ENCODE measurements around the gene DENND1C. TPM values are rescaled to one million over a fixed set of nuclear protein-coding genes. Genes with fewer than 3 reads are reported as not detected.

The DENND1C gene
- total and polyA plus RNA-seq, 9 of the 15 experiments (the other 6 are each of a cell fraction or from before 2014, with no cell fraction given): 0.03 to 1.2 (median 0.32) TPM; not detected in 1

- TF ChIP-seq ZNF586 (CRISPR knock-in tag; conservative IDR thresholded peaks at IDR 0.05) (no peak), PTRF (tag; IDR thresholded peaks at IDR 0.05) (no peak), ZFP91 (CRISPR knock-in tag; IDR thresholded peaks at IDR 0.05) (no peak), ZKSCAN3 (CRISPR knock-in tag; IDR thresholded peaks at IDR 0.05) (no peak), ZNF639 (CRISPR knock-in tag; conservative IDR thresholded peaks at IDR 0.05 in 1 of 2, IDR thresholded peaks at IDR 0.05 in 1 of 2) (peak in 1 of 2 experiments; percentile 90; a peak in 2 of 4 replicates), ZFPM2 (CRISPR knock-in tag; IDR thresholded peaks at IDR 0.05) (0 out of 2 replicates have a peak, but pooled peaks have one; percentile 76), SIN3A (IDR thresholded peaks at IDR 0.05; ENCODE audit: borderline replicate concordance in 2 of 2, control insufficient read depth in 1 of 2, low read depth in 2 of 2, low read length in 2 of 2) (peak in 1 of 2 experiments; percentile 41; a peak in 1 of 4 replicates), MEIS2 (IDR thresholded peaks at IDR 0.05; ENCODE audit: partially characterized antibody) (peak; percentile 87), NFIC (IDR thresholded peaks at IDR 0.05) (0 out of 2 replicates have a peak, but pooled peaks have one; percentile 25), PHB (CRISPR knock-in tag; IDR thresholded peaks at IDR 0.05) (no peak), KLF13 (tag; IDR thresholded peaks at IDR 0.05; ENCODE audit: borderline replicate concordance, low read depth) (peak; percentile 85; the same call in 1 of the 2 replicates), ZNF512 (tag; IDR thresholded peaks at IDR 0.05) (no peak), ZC3H4 (CRISPR knock-in tag; IDR thresholded peaks at IDR 0.05; ENCODE audit: borderline replicate concordance) (no peak), CHAMP1 (IDR thresholded peaks at IDR 0.05) (no peak), NR4A1 (CRISPR knock-in tag; IDR thresholded peaks at IDR 0.05) (peak; percentile 63; the same call in 1 of the 2 replicates), NR4A1 (tag; IDR thresholded peaks at IDR 0.05) (no peak), HDAC8 (tag; IDR thresholded peaks at IDR 0.05) (peak; percentile 96), FUS (optimal IDR thresholded peaks at IDR 0.05; ENCODE audit: low read depth, low read length) (no peak), DMBX1 (CRISPR knock-in tag; IDR thresholded peaks at IDR 0.05; ENCODE audit: borderline replicate concordance) (peak; percentile 97), CCAR2 (IDR thresholded peaks at IDR 0.05; ENCODE audit: low read depth, low read length) (no peak), MCM3 (IDR thresholded peaks at IDR 0.05) (no peak)
These were observed 56.5 kb downstream of the DENND1C start (continued) for GRCh38 chr19:6424939-6425731.

Data from K562 (cell line).